Pons (tissue), 1 donor: ENCODE data around the gene SOX12.
"Not testable (repeated sequence)": the region's sequence is repeated elsewhere in the genome, so short reads cannot be mapped to it uniquely, and the experiment has no call there.

Source experiments
- DNase-seq: peaks from one replicate; pipeline ENCODE4 v3.0.0-alpha.2; 2016; ENCODE audit warnings: low spot score

The SOX12 gene

DNA sequence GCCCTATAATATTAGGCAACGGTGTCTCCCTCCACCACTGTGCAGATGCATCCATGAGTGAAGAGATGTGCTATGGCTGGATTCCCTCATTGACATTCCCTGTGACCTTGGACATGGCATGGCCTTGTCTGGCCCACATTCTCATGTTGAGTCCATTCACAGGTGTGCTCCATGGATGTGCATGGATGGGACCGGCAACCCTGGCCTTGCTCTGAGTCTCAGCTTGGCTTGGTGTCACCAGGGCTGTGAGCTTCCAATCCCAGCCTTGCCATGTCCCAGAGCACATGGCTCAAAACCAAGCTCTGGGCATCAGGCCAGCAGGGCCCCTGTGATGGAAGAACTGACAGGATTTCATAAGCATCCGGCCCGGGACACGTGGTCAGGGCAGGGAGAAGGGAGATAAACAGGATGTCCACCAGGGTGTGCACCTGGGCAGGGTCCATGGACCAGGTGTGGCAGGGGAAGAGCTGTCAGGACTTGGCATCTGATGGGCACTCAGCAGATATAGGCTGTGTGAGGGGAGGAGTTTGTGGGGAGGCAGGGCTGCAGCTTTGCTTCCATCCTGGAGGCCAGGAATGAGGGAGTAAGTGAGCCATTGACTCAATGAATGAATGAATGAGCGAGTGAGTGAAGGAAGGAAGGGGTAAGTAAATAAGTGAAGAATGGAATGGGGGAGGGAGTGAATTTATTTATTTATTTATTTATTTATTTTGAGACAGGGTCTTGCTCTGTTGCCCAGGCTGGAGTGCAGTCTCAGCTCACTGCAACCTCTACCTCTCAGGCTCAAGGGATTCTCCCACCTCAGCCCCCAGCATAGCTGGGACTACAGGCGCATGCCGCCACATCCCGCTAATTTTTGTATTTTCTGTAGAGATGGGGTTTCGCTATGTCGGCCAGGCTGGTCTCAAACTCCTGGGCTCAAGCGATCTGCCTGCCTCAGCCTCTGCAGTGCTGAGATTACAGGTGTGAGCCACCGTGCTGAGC lies 37.2 kb downstream of the SOX12 start:
- peak; percentile 72 for DNase-seq

- DNase-seq: no peak
Measured at GRCh38 chr20:363319-364078, 38.1 kb downstream of the SOX12 start.

DNA sequence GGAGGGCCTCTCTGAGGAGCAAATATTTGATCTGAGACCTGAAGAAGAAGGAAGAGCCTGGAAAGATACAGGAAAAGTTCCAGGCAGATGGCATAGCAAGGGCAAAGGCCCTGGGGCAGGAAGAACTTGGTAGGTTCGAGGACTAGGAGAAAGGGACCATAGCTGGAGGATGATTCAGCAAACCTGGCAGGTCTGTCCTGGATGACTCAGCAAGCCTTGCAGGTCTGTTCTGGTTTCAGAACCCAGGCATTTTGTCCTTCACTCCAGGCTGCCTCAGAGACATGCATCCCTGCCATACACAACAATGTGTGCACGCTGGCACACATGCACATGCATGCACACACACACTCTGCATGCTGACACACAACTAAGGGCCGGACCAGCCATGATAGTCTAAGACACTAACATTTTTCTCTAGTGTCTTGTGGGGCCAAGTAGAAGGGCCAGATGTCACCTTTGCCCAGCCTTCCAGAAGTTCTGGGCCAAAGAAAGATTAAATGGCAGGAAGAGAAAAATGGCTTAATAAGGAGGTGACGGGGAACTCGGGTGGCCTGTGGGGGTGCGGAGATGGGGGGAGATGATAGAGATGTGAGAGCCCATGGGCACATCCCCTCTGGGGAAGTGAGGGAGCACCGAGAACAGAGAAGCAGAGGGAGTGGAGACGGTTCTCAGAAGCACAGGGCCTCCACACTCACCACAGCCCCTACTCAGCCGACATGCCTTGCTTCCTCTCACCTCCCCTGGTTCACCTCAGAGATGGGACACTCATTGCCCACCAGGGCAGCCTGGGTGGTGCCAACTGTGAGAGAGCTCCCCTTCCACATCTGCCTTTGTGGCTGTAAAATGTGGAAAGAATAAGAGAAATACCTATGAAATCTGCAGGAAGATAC lies 39.8 kb downstream of the SOX12 start:
- no peak for DNase-seq

DNA sequence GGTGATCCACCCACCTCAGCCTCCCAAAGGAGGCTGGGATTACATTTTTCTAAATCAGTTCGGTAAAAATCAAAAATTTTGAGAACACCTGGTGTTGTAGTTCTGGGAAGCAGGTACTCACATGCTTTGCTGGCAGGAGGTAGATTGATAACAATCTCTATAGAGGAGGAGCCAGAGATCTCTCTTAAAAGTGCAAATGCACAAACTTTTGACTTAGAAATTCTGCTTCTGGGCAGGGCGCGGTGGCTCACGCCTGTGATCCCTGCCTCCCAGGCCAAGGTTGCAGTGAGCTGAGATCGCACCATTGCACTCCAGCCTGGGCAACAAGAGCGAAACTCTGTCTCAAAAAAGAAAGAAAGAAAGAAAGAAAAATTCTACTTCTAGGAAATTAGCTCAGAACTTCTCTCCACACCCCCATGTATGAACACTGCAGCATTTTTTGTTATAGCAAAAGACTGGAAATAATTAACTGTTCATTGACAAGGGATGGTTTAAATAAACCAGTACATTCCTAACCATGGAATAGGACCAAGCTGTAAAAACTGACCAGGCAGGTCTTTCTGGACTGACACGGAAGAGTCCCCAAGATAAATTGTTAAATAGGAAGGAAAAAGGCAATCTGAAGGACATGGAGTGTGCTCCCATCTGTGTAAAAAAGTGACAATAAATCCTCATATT lies 40.8 kb downstream of the SOX12 start:
- no peak for DNase-seq

GRCh38 chr20:366719-367485 lies 41.5 kb downstream of the SOX12 start:
- DNase-seq: no peak

- no peak for DNase-seq
Measured at GRCh38 chr20:367486-367887, 42.1 kb downstream of the SOX12 start.

DNA sequence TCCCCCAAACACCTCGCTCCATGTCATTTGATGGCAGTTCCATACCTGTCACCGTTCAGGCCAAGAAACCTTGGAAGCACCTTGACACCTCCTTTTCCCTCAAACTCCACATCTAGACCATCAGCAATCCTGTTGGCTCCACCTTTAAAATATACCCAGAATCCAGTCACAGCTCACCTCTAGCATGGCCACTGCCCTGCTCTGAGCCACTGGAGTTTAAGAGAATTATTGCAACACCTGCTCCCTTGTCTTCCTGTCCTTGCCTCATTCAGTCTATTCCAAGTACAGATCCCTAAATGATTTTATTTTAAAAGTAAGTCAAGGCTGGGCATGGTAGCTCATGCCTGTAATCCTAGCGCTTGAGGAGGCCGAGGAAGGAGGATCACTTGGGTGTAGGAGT lies 43.6 kb downstream of the SOX12 start:
- DNase-seq: no peak

DNA sequence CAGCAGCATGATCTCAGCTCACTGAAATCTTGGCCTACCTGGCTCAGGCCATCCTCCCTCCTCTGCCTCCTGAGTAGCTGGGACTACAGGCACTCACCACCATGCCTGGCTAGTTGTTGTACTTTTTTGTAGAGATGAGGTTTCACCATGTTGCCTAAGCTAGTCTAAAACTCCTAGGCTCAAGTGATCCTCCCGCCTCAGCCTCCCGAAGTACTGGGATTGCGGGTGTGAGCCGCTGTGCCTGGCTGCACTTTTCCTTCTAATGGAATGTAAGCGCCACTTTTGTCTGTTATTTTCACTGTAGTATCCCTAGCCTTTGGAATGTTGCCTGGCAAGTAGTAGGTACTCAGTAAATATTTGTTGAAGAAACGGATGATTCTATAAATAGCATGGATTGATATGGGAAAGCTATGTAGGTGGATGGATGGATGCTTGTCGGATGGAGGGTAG lies 44.8 kb downstream of the SOX12 start:
- no peak for DNase-seq

GRCh38 chr20:370977-371754 lies 45.8 kb downstream of the SOX12 start:
- no peak for DNase-seq

GRCh38 chr20:371755-372542 lies 46.6 kb downstream of the SOX12 start:
- DNase-seq: no peak

DNA sequence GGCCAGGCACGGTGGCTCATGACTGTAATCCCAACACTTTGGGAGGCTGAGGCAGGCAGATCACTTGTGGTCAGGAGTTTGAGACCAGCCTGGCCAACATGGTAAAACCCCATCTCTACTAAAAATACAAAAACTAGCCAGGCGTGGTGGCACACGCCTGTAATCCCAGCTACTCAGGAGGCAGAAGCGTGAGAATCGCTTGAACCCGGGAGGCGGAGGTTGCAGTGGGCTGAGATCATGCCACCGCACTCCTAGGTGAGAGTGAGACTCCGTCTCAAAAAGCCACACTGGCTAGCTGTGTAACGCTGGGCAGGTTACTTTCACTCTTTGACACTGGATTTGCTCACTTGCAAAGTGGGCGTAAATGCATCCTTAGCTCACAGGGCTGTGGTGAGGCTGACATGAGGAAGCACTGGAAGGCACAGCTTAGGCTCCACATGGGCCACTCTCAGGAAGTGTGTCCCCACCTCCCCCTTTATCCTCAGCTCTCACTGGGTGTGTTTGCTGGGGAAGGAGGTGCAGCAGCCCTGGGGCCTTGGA lies 47.3 kb downstream of the SOX12 start:
- DNase-seq: not testable (repeated sequence)

DNA sequence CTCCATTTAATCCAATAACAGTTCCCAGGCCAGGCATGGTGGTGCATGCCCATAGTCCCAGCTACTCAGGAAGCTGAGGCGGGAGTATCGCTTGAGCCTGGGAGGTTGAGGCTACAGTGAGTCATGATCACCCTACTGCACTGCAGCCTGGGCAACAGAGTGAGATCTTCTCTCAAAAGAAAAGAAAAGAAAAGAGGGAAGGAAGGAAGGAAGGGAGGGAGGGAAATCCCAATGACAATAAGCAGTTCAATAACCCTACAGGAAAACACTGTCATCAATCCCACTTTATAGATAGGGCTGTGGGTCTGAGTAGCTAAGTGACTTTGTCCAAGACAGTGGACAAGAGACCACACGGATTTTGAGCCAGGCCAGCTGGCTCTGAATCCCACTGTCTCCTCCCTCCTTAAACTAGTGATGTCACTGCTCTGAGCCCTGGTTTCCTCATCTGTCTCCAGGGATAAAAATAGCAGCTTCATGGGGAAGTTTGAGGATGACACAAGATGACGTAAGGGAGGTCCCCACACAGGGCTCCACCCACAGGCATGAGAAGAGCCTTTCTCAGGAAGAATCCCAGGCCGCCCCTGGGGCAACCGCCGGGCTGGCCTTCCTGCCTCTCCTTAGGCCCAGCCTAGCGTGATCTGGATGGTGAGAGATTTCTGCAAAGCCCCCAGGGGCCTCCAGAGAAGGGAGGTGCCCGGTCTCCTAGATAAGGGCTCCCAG lies 48.0 kb downstream of the SOX12 start:
- DNase-seq: no peak

GRCh38 chr20:375265-375889 lies 50.0 kb downstream of the SOX12 start:
- no peak for DNase-seq

- no peak for DNase-seq
Measured at GRCh38 chr20:376089-376488, 50.7 kb downstream of the SOX12 start.

- DNase-seq: no peak
Measured at GRCh38 chr20:376750-377149, 51.4 kb downstream of the SOX12 start.

DNA sequence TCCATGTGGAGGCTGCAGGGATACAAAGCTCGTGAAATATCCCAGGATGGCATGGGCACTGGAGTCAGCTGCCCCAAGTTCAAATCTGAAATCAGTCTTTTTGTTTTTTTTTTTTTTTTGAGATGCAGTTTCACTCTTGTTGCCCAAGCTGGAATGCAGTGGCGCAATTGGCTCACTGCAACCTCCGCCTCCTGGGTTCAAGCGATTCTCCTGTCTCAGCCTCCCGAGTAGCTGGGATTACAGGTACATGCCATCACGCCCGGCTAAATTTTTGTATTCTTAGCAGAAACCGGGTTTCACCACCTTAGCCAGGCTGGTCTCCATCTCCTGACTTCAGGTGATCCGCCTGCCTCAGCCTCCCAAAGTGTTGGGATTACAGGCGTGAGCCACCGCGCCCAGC lies 52.2 kb downstream of the SOX12 start:
- not testable (repeated sequence) for DNase-seq

GRCh38 chr20:378961-379336 lies 53.6 kb downstream of the SOX12 start:
- DNase-seq: no peak
